GM12873 (cell line): ENCODE measurements around the gene VRK2.

ENCODE experiments used
- TF ChIP-seq, protein P1 (sequence below): IDR thresholded peaks from 2 replicates; pipeline ENCODE4 v1.5.1; 2012; ENCODE audit warnings: low read depth, mild to moderate bottlenecking, moderate library complexity, low read length, control low read depth; ENCODE audit not compliant: insufficient read depth; ENCODE audit errors: missing control alignments

Gene VRK2

DNA sequence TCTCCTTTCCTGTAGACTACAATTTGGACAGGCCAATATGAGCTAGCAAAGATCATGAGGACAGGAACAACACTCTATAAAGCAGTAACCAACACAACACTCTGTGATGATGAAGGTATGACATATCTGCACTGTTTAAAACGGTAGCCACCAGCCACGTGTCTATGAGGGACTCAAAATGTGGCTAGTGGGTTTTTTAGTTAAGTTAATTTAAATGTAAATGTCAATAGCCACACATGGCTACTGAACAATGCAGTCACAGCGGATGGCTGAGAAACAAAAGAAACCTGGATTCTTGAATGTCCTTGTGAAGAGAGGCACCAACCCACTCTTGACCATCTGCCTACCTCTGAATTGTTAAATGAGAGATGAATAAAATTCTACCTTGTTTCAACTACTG lies 160.6 kb downstream of the VRK2 start:
- TF ChIP-seq, protein P1, sequence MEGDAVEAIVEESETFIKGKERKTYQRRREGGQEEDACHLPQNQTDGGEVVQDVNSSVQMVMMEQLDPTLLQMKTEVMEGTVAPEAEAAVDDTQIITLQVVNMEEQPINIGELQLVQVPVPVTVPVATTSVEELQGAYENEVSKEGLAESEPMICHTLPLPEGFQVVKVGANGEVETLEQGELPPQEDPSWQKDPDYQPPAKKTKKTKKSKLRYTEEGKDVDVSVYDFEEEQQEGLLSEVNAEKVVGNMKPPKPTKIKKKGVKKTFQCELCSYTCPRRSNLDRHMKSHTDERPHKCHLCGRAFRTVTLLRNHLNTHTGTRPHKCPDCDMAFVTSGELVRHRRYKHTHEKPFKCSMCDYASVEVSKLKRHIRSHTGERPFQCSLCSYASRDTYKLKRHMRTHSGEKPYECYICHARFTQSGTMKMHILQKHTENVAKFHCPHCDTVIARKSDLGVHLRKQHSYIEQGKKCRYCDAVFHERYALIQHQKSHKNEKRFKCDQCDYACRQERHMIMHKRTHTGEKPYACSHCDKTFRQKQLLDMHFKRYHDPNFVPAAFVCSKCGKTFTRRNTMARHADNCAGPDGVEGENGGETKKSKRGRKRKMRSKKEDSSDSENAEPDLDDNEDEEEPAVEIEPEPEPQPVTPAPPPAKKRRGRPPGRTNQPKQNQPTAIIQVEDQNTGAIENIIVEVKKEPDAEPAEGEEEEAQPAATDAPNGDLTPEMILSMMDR, result no peak
